ENCODE results near the gene CLEC16A.
"Not testable (repeated sequence)": the region's sequence is repeated elsewhere in the genome, so short reads cannot be mapped to it uniquely, and the experiment has no call there.

Gene CLEC16A

GRCh38 chr16:10925285-10925684 is 19.1 kb upstream of the CLEC16A start:
- FAIRE-seq; DNase-seq (ENCODE audit: low spot score): not testable (repeated sequence)

GRCh38 chr16:10926094-10926493 is 18.3 kb upstream of the CLEC16A start:
- DNase-seq (ENCODE audit: low spot score) (no peak), FAIRE-seq (no peak)

GRCh38 chr16:10926867-10927266 is 17.5 kb upstream of the CLEC16A start:
- no peak for FAIRE-seq

GRCh38 chr16:10927497-10928112 is 16.8 kb upstream of the CLEC16A start:
- FAIRE-seq (no peak), DNase-seq (ENCODE audit: low spot score) (no peak)

More at GRCh38 chr16:10926867-10927266, 17.5 kb upstream of the CLEC16A start:
- no peak for DNase-seq (ENCODE audit: low spot score)

GRCh38 chr16:10929097-10929496 is 15.3 kb upstream of the CLEC16A start:
- DNase-seq (ENCODE audit: low spot score), result not testable (repeated sequence)

GRCh38 chr16:10929853-10930754 is 14.3 kb upstream of the CLEC16A start:
- no peak for FAIRE-seq
- no peak for DNase-seq (ENCODE audit: low spot score)

More at GRCh38 chr16:10929097-10929496, 15.3 kb upstream of the CLEC16A start:
- not testable (repeated sequence) for FAIRE-seq

GRCh38 chr16:10930755-10931093 is 13.6 kb upstream of the CLEC16A start:
- FAIRE-seq, result no peak
- DNase-seq (ENCODE audit: low spot score), result no peak

GRCh38 chr16:10931134-10931533 is 13.2 kb upstream of the CLEC16A start:
- FAIRE-seq, result no peak
- DNase-seq (ENCODE audit: low spot score), result no peak

GRCh38 chr16:10931977-10932632 is 12.3 kb upstream of the CLEC16A start:
- FAIRE-seq (no peak), DNase-seq (ENCODE audit: low spot score) (no peak)

- no peak for FAIRE-seq
- no peak for DNase-seq (ENCODE audit: low spot score)
Observed at GRCh38 chr16:10932959-10933710, 11.2 kb upstream of the CLEC16A start.

- DNase-seq (ENCODE audit: low spot score) (no peak), FAIRE-seq (no peak)
Observed at GRCh38 chr16:10933865-10934264, 10.5 kb upstream of the CLEC16A start.

GRCh38 chr16:10934325-10935107 is 9.8 kb upstream of the CLEC16A start:
- FAIRE-seq, result no peak
- DNase-seq (ENCODE audit: low spot score), result no peak

GRCh38 chr16:10935226-10935915 is 9.0 kb upstream of the CLEC16A start:
- FAIRE-seq, result no peak
- no peak for DNase-seq (ENCODE audit: low spot score)

- DNase-seq (ENCODE audit: low spot score) (no peak), FAIRE-seq (no peak)
Observed at GRCh38 chr16:10936272-10936984, 7.9 kb upstream of the CLEC16A start.

- FAIRE-seq (no peak), DNase-seq (ENCODE audit: low spot score) (no peak)
Observed at GRCh38 chr16:10937068-10937859, 7.1 kb upstream of the CLEC16A start.

- FAIRE-seq (no peak), DNase-seq (ENCODE audit: low spot score) (no peak)
Observed at GRCh38 chr16:10938321-10938720, 6.0 kb upstream of the CLEC16A start.

GRCh38 chr16:10938796-10939648 is 5.3 kb upstream of the CLEC16A start:
- DNase-seq (ENCODE audit: low spot score) (no peak), FAIRE-seq (no peak)
